Neural cell (in vitro differentiated cells): ENCODE measurements around the gene PEAK1. TPM values are rescaled to one million over a fixed set of nuclear protein-coding genes. Genes with fewer than 3 reads are reported as not detected.

Experiments
- H2AFZ ChIP-seq: fragments of 200-600, 300-800 bp; sonication (generic), shearing (Covaris generic); 2 replicates; pipeline ENCODE4 v1.6.0; 2014; ENCODE audit warnings: low read depth, mild to moderate bottlenecking, antibody characterized with exemption, low read length, moderate library complexity
- H3F3A ChIP-seq: fragments of 200-600 bp; shearing (Covaris generic); 2 replicates; pipeline ENCODE4 v1.6.1; 2016; ENCODE audit warnings: mild to moderate bottlenecking, moderate library complexity, mixed read lengths, antibody characterized with exemption, low read length; ENCODE audit not compliant: insufficient read depth, poor library complexity, severe bottlenecking
- H3K27ac ChIP-seq: fragments of 200-600, 300-800 bp; sonication (generic), shearing (Covaris generic); 2 replicates; pipeline ENCODE4 v1.5.1; 2014; ENCODE audit warnings: mild to moderate bottlenecking, low read length, moderate library complexity
- H3K27me3 ChIP-seq: fragments of 300-800, 200-600 bp; sonication (generic), shearing (Covaris generic); 2 replicates; pipeline ENCODE4 v1.6.0; 2014; ENCODE audit warnings: mild to moderate bottlenecking, low read depth, low read length, moderate library complexity; ENCODE audit not compliant: insufficient read depth
- H3K36me3 ChIP-seq: fragments of 300-800, 200-600 bp; sonication (generic), shearing (Covaris generic); 2 replicates; pipeline ENCODE4 v1.5.1; 2014; ENCODE audit warnings: mild to moderate bottlenecking, antibody characterized with exemption, low read length, moderate library complexity; ENCODE audit not compliant: insufficient read depth
- H3K4me2 ChIP-seq: fragments of 300-800, 200-600 bp; sonication (generic), shearing (Covaris generic); 2 replicates; pipeline ENCODE4 v1.6.0; 2014; ENCODE audit warnings: mild to moderate bottlenecking, low read length
- H3K4me3 ChIP-seq: fragments of 300-800, 200-600 bp; sonication (generic), shearing (Covaris generic); 2 replicates; pipeline ENCODE4 v1.5.1; 2014; ENCODE audit warnings: mild to moderate bottlenecking, low read length, moderate library complexity
- H3K79me2 ChIP-seq: fragments of 200-600 bp; shearing (Covaris generic); replicated peaks from 2 replicates; pipeline ENCODE4 v1.6.0; 2014; ENCODE audit warnings: mild to moderate bottlenecking, low read length, moderate library complexity; ENCODE audit not compliant: insufficient read depth
- H3K9ac ChIP-seq: fragments of 300-800, 200-600 bp; sonication (generic), shearing (Covaris generic); 2 replicates; pipeline ENCODE4 v1.6.1; 2016; ENCODE audit warnings: mild to moderate bottlenecking, low read length, mixed read lengths
- H3K9me2 ChIP-seq: fragments of 200-600 bp; shearing (Covaris generic); 2 replicates; pipeline ENCODE4 v1.6.1; 2016; ENCODE audit warnings: mild to moderate bottlenecking, low read length, mixed read lengths; ENCODE audit not compliant: insufficient read depth
- H3K9me3 ChIP-seq: fragments of 200-600, 300-800 bp; sonication (generic), shearing (Covaris generic); 2 replicates; pipeline ENCODE4 v1.6.1; 2016; ENCODE audit warnings: mild to moderate bottlenecking, mixed run types, low read length, moderate library complexity, mixed read lengths
- H4K20me1 ChIP-seq: fragments of 200-600 bp; shearing (Covaris generic); 2 replicates; pipeline ENCODE4 v1.6.1; 2016; ENCODE audit warnings: mild to moderate bottlenecking, mixed run types; ENCODE audit not compliant: insufficient read depth
- EP300 ChIP-seq: fragments of 450-650 bp; conservative IDR thresholded peaks from 2 replicates; pipeline ENCODE4 v1.6.1; 2014; ENCODE audit warnings: antibody characterized with exemption, mild to moderate bottlenecking, moderate library complexity; ENCODE audit not compliant: poor library complexity, severe bottlenecking
- EZH2 ChIP-seq: fragments of 200-600, 300-800 bp; shearing (Covaris generic), sonication (generic); IDR thresholded peaks from 2 replicates; pipeline ENCODE4 v1.6.1; 2014; ENCODE audit warnings: antibody characterized with exemption, low read length, borderline replicate concordance, mild to moderate bottlenecking; ENCODE audit not compliant: insufficient read depth, poor library complexity, severe bottlenecking
- MXI1 ChIP-seq: fragments of 450-650 bp; conservative IDR thresholded peaks from 2 replicates; pipeline ENCODE4 v1.6.1; 2014; ENCODE audit warnings: antibody characterized with exemption, mild to moderate bottlenecking; ENCODE audit not compliant: poor library complexity, severe bottlenecking
- POLR2AphosphoS5 ChIP-seq: IDR thresholded peaks from 2 replicates; pipeline ENCODE4 v1.6.1; 2012
- RAD21 ChIP-seq: fragments of 450-650 bp; conservative IDR thresholded peaks from 2 replicates; pipeline ENCODE4 v1.6.1; 2014; ENCODE audit warnings: antibody characterized with exemption, mild to moderate bottlenecking, moderate library complexity
- REST ChIP-seq: IDR thresholded peaks from 2 replicates; pipeline ENCODE4 v1.6.1; 2012; ENCODE audit warnings: borderline replicate concordance
- SMC3 ChIP-seq: fragments of 450-650 bp; conservative IDR thresholded peaks from 2 replicates; pipeline ENCODE4 v1.6.1; 2014; ENCODE audit warnings: antibody characterized with exemption, mild to moderate bottlenecking, moderate library complexity; ENCODE audit not compliant: poor library complexity
- TAF1 ChIP-seq: IDR thresholded peaks from 2 replicates; pipeline ENCODE4 v1.6.1; 2012; ENCODE audit warnings: low read depth
- polyA plus RNA-seq: library from polyadenylated mRNA; depleted of rRNA; stranded (reverse); fragments of >200 nt; gene quantifications from 2 replicates; pipeline ENCODE4 v1.2.3, GENCODE V29; 2014

The PEAK1 gene
- polyA plus RNA-seq, 1 donor from 2014 or later = 5.8 TPM

DNA sequence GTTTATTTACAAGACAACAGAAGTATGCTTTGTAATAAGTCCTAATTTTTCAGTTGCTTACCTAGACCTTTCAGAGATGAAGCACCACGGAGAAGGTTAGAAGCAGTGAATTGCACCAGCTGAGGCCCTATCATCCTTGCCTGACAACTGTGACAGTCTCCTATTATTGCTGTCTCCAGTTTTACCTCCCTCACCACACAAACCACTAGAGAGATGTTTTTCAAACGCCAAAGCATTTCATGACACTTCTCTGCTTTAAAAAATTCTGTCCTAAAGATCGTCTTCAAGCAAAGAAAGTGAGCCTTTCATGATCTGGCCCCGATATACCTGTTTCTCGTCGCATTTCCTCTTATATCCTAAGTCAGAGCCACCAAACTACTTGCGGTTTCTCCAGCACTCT lies 276.7 kb downstream of the PEAK1 start:
- no peak overlapping the region for H3K9ac ChIP-seq
- no peak overlapping the region for H3K4me2 ChIP-seq
- no peak overlapping the region for H3K4me3 ChIP-seq
- no peaks in the 10 kb centered on the region for H4K20me1 ChIP-seq
- H3K79me2 ChIP-seq = no peaks in the 10 kb centered on the region
- H3K9me2 ChIP-seq = no peaks in the 10 kb centered on the region
- H3K27me3 ChIP-seq = no peaks in the 10 kb centered on the region
- no peaks in the 10 kb centered on the region for H3K36me3 ChIP-seq
- TF ChIP-seq MXI1 (no peak), REST (no peak), RAD21 (no peak), EP300 (peak; percentile 46)
- peaks cover 5% of the 10 kb centered on the region for H3K9me3 ChIP-seq
- peak overlapping the region; percentile 27 for H3K27ac ChIP-seq
- no peaks in the 10 kb centered on the region for H3F3A ChIP-seq
- H2AFZ ChIP-seq = no peak overlapping the region

GRCh38 chr15:77140220-77140619 lies 279.7 kb downstream of the PEAK1 start:
- Histone ChIP-seq H2AFZ (no peak overlapping the region), H3K4me3 (no peak overlapping the region), H3F3A (no peaks in the 10 kb centered on the region), H3K27ac (no peak overlapping the region), H3K9ac (no peak overlapping the region), H3K27me3 (no peaks in the 10 kb centered on the region), H3K36me3 (no peaks in the 10 kb centered on the region), H3K9me3 (peaks cover 5% of the 10 kb centered on the region), H3K79me2 (no peaks in the 10 kb centered on the region), H4K20me1 (no peaks in the 10 kb centered on the region), H3K4me2 (no peak overlapping the region), H3K9me2 (no peaks in the 10 kb centered on the region)
- TF ChIP-seq POLR2AphosphoS5 = no peak
- TF ChIP-seq EZH2 = no peak
- TF ChIP-seq RAD21 = no peak
- TF ChIP-seq MXI1 = no peak
- no peak for TF ChIP-seq TAF1
- no peak for TF ChIP-seq SMC3
- no peak for TF ChIP-seq REST
